Measurements from ENCODE around the gene DDX39B.
A peak's percentile ranks its signal among the peaks of the same experiment; 100 is the strongest.
"Not testable (repeated sequence)": the region's sequence is repeated elsewhere in the genome, so short reads cannot be mapped to it uniquely, and the experiment has no call there.

The DDX39B gene

DNA sequence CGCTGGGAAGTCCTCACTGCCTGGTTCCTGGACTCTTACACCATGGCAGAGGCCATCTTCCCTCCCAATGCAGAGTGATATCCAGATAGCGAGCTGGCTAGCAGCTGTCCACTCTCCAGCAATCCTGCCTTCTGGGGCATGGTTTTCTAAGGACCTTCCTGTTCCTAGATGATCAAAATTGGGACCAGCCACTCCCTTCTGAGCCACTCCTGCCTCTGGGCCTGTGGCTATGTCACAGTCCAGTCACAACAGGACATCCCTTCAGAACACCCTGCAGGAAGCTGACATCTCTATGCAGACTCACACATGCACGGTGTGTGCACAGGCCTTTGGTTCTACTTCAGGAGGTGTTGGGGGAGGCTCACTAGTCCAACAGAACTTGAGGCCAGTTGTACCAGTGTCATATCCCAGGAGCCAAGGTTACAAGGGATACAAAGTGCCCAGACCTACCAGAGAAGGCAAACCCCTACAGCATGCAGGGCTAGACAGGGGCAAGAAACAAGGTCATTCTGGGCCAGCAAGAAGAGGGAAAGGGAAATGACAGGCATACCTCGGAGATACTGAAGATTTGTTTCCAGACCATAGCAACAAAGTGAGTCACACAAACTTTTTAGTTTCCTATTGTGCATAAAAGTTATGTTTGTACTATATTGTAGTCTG is 15.7 kb downstream of the DDX39B start:
- DNase-seq, result no peak

DNA sequence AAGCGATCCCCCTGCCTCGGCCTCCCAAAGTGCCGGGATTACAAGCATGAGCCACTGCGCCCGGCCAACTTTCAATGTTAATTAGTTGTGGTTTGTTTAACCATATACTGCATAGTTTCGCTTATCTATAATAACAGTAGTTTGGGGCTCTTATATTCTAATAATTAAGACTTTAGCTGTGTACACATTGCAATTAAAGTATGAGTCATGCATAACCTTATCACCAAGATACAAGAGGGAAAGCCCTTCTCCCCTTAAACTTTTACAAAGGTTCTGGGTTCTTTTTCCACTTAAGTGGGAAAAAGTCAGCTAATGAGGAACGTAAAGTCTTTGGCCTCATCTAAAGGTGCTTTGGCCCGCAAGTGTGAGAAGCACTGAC is 16.3 kb downstream of the DDX39B start:
- no peak for DNase-seq

DNA sequence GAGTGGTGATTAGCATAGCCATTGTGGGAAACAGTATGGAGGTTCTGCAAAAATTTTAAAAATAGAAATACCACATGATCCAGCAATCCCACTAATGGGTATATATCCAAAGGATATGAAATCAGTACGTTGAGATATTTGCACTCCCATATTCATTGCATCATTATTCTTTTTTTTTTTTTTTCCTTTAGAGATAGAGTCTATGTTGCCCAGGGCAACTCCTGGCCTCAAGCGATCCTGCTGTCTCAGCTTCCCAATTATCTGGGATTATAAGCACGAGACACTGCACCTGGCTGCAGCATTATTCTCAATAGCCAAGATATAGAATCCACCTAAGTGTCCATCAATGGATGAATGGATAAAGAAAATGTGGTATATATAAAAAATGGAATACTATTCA is 20.0 kb downstream of the DDX39B start:
- DNase-seq, result no peak

DNA sequence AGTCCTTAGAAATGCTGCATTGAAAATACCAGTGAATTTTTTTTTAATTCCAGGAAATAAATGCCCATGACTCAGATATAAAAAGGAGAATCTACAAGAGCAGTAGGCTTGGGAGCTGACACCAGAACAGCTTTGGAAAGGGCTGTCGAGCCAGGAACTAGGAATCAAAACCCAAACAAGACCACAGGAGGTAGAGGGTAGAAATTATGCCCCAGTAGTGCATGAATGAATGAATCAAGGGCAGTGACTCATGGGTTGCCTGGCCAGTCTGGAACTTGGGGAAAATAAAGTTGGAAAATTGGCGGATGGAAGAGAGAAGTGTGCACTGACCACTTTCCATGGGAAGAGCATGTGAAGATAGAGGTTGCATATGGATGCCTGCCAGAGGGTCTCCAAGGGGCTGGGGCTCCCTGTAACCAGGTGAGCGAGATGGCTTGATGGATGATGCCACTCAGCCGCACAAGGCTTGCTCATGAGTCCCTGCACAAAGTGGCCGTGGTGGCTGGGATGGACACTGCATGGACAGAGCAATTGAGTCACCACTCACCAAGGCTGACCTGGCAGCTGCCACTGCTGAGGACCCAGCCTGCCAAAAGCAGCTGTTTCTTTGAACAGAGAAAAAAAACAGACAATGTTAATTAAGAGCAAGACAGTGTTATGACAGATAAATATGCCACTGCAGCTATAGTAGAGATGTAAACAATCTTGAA is 28.2 kb downstream of the DDX39B start:
- no peak for DNase-seq

DNA sequence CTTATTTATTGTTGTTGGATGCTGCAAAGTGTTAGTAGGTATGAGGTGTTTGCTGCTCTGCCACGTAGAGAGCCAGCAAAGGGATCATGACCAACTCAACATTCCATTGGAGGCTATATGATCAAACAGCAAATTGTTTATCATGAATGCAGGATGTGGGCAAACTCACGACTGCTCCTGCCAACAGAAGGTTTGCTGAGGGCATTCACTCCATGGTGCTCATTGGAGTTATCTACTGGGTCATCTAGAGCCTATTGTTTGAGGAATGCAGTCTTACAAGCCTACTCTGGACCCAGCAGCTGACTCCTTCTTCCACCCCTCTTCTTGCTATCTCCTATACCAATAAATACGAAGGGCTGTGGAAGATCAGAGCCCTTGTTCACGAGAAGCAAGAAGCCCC is 31.8 kb downstream of the DDX39B start:
- no peak for DNase-seq

DNA sequence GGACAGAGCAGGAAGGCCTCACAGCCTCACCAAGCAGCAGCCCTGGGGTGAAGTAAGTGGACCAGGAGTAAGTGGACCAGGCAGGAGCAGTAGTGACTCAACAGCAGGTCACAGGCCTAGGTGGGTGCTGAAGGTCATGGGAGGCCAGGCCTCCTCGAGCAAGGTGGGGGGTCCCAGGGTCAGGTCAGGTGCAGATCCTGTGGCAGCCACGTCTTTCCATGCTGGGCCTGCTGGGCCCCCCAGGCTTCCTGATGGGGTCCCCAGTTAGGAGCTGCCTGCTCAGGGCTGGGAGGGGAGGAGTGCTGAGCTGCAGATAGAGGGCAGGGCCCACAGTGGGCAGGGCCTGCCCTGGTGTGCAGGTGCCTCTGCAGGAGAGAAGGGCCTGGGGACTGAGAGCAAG is 32.8 kb downstream of the DDX39B start:
- not testable (repeated sequence) for DNase-seq

DNA sequence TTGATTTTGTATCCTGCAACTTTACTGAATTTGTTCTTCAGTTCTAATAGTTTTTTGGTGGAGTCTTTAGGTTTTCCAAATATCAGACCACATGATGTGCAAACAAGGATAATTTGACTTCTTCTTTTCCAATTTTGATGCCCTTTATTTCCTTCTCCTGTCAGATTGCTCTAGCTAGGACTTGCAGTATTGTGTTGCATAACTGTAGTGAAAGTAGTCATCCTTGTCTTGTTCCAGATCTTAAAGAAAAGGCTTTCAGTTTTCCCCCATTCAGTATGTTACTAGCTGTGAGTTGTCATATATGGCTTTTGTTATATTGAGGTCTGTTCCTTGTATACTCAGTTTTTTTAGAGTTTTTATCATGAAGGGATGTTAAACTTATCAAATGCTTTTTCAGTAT is 39.2 kb downstream of the DDX39B start:
- no peak for DNase-seq

DNA sequence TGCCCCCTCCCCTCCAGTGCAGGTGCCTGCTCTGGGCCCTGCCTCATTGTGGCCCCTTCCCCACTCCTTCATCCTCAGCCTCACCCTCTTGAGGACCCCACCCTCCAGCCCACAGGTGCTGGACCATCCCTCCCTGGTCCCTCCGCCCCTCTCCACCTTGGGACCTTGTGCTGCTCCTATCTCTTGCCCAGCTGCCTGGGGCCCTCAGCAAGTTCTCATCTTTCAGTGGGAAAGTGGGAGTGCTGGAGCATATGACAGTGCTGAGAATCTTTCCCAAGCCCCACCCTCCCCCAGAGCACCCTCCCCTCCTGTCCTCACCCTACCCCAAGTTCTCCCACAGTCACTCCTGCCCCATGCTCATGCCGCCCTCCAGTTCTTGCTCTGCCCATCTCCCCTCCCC is 42.2 kb downstream of the DDX39B start:
- DNase-seq, result not testable (repeated sequence)

DNA sequence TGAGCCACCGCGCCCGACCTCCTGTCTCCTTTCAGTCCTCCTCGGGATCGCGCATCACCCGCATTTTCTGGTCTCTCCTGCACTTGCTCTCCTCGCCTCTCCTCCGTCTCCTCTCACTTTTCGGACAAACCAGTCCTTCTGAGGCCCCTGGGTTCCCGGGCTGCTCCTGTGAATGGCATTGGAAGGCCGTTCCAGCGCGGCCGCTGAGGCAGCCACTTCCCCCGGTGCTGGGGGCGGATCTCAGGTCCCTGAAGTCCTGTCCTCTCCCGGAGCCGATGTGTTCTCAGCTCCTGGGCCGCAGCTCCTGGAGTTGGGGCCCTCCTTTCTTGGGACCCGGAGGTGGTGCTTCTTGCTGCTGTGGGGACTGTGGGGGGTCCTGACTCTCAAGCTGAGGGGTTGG is 43.1 kb downstream of the DDX39B start:
- no peak for DNase-seq

DNA sequence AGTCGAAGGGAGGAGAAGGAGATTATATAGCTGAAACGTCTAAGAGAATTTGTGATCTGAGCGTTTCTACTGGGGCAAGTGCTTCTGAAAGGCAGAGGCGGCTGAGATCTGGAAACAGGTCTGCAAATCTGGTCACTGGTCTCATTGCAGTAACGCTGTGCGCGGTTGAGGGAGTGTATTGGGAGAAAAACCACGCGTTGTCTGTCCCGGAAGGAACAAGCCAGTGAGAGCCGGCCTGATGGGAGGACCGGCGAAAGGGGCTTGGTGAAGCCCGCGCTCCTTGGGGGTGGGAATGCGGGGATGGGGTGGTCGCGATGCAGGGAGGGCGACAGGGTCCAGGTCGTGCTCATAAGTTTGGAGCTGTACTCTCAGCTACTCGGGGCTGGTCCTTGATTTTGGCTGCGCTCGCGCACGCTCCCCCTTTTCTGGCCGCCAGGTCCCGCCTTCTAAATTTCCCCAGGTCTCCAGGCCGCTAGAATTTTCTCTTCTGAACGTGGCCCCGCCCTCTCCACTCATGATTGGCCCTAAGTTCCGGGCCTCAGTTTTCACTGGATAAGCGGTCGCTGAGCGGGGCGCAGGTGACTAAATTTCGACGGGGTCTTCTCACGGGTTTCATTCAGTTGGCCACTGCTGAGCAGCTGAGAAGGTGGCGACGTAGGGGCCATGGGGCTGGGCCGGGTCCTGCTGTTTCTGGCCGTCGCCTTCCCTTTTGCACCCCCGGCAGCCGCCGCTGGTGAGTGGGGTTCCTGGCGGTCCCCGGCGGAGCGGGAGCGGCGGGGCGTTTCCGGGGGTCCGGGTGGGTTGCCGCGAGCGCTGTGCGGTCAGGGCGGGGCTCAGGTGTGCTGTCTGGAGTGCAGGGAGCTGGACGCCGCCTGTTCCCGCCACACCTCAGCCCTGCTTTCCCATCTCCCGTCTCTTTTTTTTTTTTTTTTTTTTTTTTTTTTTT is 44.0 kb downstream of the DDX39B start, which contains the start of gene MICB:
TSS of gene MICB (plus strand) at position 615 of the 946 bp plus-strand sequence. CDS start at position 664, 49 bp downstream.
- DNase-seq, result peak; percentile 66

DNA sequence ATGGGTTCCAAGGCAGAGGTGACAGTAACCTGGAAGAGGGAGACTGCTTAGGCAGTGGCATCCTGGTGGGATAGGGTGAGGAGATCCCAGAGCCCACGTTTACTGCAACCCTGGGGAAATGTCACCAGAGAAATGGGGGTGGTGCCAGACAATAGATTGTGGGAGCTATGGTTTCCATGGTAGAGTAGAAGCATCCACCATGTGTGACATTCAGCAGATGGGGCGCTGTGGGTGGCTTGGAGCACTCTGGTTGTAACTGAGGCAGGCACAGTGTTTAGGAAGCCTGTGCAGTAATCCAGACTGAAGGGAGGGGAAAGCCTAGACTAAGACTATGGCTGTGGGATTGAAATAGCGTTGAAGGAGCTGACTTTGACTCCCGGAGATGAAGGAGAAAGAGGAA is 45.0 kb downstream of the DDX39B start:
- not testable (repeated sequence) for DNase-seq

DNA sequence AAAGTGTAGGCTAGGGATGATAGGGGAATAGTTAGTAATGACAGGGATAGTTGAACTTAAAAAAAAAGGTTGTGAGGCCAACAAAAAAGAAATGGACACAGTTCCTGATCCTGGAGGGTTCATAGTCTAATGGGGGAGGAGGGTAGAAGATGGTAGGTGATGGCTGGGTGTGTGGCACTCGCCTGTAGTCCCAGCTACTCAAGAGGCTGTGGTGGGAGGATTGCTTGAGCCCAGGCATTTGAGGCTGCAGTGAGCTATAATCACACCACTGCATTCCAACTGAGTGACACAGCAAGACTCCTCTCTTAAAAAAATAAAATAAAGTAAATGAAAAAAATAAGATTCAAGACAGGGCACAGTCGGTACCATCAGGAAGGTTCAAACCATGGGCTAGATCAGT is 46.2 kb downstream of the DDX39B start:
- no peak for DNase-seq

DNA sequence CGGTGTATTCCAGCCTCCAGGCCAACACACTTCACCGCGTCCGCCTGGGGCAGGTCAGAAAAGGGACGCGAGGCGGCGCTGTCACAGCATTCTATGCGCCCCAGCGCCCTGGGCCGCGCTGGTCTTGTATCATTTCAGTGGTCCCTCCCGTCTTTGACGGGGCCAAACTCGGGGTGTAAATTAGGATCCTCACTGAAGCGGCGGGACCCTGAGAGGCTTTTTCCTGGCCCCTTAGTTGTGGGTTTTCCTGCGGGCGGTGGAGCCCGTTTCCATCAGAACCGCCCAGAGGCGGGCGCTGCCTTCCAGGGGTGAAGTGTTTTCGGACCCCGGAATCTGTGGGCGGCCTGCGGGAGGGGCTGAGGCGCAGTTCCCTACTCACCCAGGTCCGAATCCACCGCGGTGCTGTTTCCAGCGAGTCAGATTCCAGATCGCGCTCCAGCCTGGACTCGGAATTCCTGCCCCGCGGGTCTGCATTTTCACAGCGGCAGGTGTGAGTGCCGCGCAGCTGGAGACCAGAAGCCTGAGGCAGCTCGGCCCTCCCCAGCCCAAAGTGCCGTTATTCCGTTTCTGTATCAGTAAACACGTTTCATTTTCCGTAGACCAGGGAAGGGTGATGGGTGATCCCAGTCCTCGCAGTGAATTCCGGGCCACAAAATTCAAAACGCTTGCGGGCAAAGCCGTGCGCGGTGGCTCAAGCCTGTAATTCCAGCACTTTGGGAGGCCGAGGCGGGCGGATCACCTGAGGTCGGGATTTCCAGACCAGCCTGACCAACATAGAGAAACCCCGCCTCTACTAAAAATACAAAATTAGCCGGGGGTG is 47.7 kb downstream of the DDX39B start:
- DNase-seq, result peak; percentile 56

DNA sequence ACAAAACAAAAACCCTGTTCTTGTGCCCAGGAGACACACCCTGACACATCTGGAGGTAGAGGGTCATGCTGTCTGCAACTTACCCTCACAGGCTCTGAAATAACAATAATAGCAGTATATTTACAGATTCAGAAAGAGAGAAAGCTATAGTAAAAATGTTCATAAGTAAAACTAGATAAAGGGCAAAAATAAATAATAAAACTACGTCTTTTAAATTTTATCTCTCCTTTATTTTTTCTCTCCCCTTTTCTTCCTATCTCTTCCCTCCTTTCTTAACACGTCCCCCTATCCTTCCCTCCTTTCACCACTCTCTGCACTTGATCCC is 48.3 kb downstream of the DDX39B start:
- DNase-seq, result not testable (repeated sequence)

DNA sequence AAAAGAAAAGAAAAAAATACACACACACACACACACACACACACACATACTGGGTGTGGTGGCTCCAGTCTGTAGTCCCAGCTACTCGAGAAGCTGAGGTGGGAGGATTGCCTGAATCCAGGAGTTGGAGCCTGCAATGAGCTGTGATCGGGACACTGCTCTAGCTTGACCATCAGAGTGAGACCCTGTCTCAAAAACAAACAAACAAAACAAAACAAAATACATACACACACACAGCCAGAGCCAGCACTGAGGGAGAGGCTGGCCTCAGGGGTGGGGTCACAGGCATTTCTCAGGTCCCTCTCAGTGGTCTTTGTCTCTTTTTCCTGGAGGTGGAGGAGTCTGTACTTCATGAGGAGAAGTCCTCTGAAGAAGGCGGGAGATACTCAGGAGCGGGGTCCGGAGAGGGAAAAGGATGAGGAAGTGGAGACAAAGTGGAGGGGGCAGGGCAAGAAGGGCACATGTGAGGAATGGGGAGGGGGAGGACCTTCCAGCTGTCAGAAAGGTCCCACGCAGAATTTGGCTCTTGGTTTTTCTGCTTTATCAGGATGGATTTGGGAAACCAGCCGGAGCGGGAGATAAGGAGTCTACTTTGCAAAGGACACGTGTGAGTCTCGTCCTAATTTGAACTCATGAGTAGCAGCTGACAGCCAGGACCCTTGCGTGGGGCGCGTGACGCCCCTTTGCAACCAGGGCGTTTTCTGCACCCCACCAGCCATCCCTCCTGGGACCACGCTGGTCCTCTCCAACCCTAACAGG is 51.5 kb downstream of the DDX39B start:
- no peak for DNase-seq

DNA sequence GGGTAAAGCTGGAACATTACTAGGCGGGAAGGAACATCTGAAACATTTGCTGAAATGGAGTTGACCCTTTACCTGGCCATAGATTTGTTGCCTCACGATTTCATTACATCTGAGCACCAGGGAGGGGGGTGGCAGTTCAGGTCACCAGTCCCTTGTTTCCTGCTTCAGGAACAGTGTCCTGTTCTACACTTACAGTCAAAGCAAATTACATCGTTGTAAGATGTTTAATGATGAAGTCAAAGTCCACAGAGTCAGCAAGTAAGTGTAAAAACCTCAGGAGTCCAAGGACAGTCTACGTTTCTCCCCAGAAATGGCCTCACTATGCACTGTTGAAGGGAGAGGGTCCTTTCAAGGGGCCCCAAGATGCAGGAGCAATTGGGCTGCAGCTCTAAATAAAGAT is 52.7 kb downstream of the DDX39B start:
- DNase-seq, result no peak

DNA sequence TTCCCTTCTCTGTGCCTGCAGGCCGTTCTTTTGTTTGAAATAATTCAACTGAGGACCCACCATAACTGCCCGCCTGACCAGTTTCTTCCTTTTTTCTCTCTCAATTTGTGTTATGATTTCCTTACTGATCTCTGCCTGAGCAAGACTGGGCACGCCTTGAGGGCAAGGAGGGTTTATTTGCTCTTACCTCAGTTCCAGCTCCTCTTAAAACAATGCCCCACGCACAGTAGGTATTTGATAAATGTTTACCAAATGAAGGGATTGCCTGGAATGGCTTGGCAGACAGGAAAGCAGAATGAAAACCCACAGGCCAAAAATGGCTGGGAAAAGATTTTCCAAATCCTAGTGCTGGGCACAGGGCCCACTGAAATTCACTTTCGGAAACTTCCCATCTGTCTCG is 54.1 kb downstream of the DDX39B start:
- not testable (repeated sequence) for DNase-seq

DNA sequence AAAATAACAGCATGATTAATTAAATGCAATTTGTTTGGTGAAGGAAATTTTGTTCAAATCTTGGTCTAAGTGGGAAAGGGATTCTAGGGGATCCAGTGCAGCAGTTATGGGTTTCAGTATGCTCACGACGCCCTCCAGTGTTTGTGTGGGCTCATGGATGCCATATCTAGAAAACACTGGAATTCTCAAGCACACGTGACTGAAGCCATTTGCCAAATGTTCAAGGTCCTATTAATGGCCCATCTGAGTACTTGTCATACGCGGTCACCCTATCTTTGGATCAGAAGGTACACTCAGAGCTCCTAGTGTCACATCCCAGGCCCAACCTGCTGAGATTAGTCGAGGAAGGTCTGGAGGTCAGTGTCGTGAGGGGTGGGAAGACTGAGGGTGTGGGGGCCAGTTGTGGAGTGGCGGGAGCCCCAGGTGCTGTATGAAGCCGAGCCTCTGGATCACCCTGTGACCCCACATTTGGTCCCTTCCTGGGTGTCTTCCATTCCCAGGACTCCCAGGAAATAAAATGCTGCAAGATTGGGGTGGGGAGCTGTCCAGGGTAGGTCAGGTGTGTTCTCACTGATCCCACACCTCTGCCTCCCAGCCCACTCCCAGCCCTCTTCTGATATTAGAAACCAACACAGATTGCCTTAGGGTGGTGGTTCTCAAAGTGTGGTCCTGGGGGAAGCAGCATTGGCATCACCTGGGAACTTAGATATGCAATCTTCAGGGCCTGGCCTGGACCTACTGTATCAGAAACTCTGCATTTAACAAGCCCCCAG is 55.6 kb downstream of the DDX39B start:
- DNase-seq, result not testable (repeated sequence)

DNA sequence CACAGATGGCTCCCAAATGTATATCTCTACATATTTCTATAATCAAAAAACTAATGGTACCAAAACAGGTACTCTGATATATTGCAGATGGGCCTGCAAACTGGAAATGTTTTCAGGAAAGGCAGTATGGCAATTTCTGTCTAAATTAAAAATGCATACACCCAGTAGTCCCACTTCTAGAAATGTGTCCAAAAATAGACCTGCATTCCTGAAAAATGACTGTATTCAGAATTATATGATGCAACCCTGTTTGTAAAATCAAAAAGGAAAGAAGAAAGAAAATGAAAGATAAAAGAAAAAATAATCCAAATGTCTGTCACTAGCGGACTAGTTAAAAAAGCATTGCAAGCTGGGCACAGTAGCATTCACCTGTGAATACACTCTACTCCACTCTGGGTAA is 56.7 kb downstream of the DDX39B start:
- DNase-seq, result no peak

DNA sequence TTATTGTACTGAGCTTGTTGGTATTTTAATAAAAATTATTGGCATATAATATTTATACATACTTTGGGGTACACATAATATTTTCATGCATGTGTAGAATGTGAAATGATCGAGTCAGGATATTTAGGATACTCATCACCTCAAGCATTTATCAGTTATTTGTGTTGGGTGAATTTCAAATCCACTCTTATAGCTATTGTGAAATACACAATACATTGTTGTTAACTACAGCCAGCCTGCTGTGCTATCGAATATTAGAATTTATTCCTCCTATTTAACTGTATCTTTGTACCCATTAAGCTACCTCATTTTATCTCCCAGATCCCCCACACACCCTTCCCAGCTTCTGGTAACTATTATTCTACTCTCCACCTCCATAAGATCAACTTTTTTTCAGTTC is 58.4 kb downstream of the DDX39B start:
- DNase-seq, result no peak

DNA sequence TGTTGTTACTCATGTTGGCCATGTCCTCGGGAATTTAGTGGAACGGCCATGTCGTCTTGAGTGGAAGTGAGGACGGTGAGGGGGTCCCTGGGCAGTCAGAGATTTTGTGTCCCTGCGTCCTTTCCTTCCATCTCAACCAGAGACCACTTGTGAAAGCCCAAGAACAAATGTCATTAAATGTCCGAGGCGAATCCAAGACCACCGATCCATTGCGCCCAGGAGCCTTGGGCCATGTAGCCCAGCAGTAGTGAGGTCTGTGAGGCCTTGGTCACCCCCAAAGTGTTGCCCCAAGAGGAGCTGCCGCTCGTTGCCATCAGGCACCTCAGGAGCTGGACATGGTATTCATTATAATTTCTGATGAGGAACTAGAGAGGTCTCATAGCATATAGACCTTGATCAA is 61.2 kb downstream of the DDX39B start:
- no peak for DNase-seq
